HEK293 (cell line): Measurements from ENCODE around the gene LIPE.
"Not testable (repeated sequence)": the region's sequence is repeated elsewhere in the genome, so short reads cannot be mapped to it uniquely, and the experiment has no call there.

Source experiments
- CTCF ChIA-PET: fragments of 350-600 bp; formaldehyde crosslinking; extraction: SDS; loops from one replicate; lab custom pipeline; 2021; ENCODE audit warnings: antibody characterized with exemption; lab: Yijun Ruan, JAX
- POLR2A ChIA-PET: fragments of 300-600 bp; formaldehyde crosslinking; extraction: SDS; loops from one replicate; lab custom pipeline; 2020; ENCODE audit warnings: antibody characterized with exemption, inconsistent platforms; lab: Yijun Ruan, JAX
- H3K27ac ChIP-seq: fragments of 200-500 bp; sonication (Bioruptor generic); 2 replicates; pipeline ENCODE4 v1.5.1; 2014; ENCODE audit warnings: low read depth, low read length, control low read depth, inconsistent platforms; ENCODE audit errors: extremely low read depth
- H3K36me3 ChIP-seq, 2 experiments: fragments of 200-500 bp in 1 of 2; sonication (Bioruptor generic) in 1 of 2; 1 replicate in 1 of 2; 2 replicates in 1 of 2; pipeline ENCODE4 v1.5.1; 2014 to 2017; ENCODE audit warnings: inconsistent platforms in 2 of 2, low read length in 2 of 2; ENCODE audit not compliant: control insufficient read depth in 2 of 2, insufficient read depth in 1 of 2
- H3K4me1 ChIP-seq: fragments of 200-500 bp; sonication (Bioruptor generic); 2 replicates; pipeline ENCODE4 v1.5.1; 2014; ENCODE audit warnings: mild to moderate bottlenecking, low read length, inconsistent platforms; ENCODE audit not compliant: control insufficient read depth, insufficient read depth
- H3K4me3 ChIP-seq: 2 replicates; pipeline ENCODE4 v1.5.1; 2011; ENCODE audit warnings: low read depth, mild to moderate bottlenecking, control low read depth, low read length, moderate library complexity
- H3K9me3 ChIP-seq: fragments of 200-500 bp; sonication (Bioruptor generic); 2 replicates; pipeline ENCODE4 v1.5.1; 2014; ENCODE audit warnings: low read depth, low read length, inconsistent platforms; ENCODE audit not compliant: control insufficient read depth, insufficient read depth
- EGR2 ChIP-seq: fragments of 450-650 bp; formaldehyde crosslinking; IDR thresholded peaks from 2 replicates; pipeline ENCODE4 v1.5.1; 2016; ENCODE audit warnings: low read depth, missing biosample characterization, missing genetic modification characterization
- KLF1 ChIP-seq: fragments of 450-650 bp; formaldehyde crosslinking; IDR thresholded peaks from 2 replicates; pipeline ENCODE4 v1.5.1; 2016; ENCODE audit warnings: missing biosample characterization, missing genetic modification characterization
- REPIN1 ChIP-seq: fragments of 450-650 bp; formaldehyde crosslinking; IDR thresholded peaks from 2 replicates; pipeline ENCODE4 v1.5.1; 2017; ENCODE audit warnings: missing biosample characterization, missing genetic modification characterization, low read depth
- REST ChIP-seq: fragments of 450-650 bp; formaldehyde crosslinking; IDR thresholded peaks from 2 replicates; pipeline ENCODE4 v1.5.1; 2016; ENCODE audit warnings: missing biosample characterization, missing genetic modification characterization
- ZBTB7A ChIP-seq: fragments of 450-650 bp; formaldehyde crosslinking; IDR thresholded peaks from 2 replicates; pipeline ENCODE4 v1.5.1; 2016; ENCODE audit warnings: low read depth, missing biosample characterization, missing genetic modification characterization
- ZFHX2 ChIP-seq: fragments of 450-650 bp; formaldehyde crosslinking; conservative IDR thresholded peaks from 2 replicates; pipeline ENCODE4 v1.5.1; 2016; ENCODE audit warnings: missing biosample characterization, missing genetic modification characterization
- ZFP37 ChIP-seq: fragments of 450-650 bp; formaldehyde crosslinking; IDR thresholded peaks from 2 replicates; pipeline ENCODE4 v1.5.1; 2016; ENCODE audit warnings: missing biosample characterization, missing genetic modification characterization
- ZNF221 ChIP-seq: fragments of 450-650 bp; formaldehyde crosslinking; IDR thresholded peaks from 2 replicates; pipeline ENCODE4 v1.5.1; 2017; ENCODE audit warnings: missing biosample characterization, missing genetic modification characterization, borderline replicate concordance
- ZSCAN5A ChIP-seq: fragments of 450-650 bp; formaldehyde crosslinking; IDR thresholded peaks from 2 replicates; pipeline ENCODE4 v1.5.1; 2016; ENCODE audit warnings: missing biosample characterization, missing genetic modification characterization

LIPE gene

GRCh38 chr19:42450314-42450934 is 23.2 kb upstream of the LIPE start (continued):
- 0 out of 2 replicates have a peak, but pooled peaks have one; percentile 67 for TF ChIP-seq ZFP37 (tag by site-specific recombination)
- no peak for TF ChIP-seq ZSCAN5A (tag by site-specific recombination)
- no peak for TF ChIP-seq KLF1 (tag by site-specific recombination)

- not testable (repeated sequence) for H3K9me3 ChIP-seq, H3K27ac ChIP-seq, H3K4me1 ChIP-seq, H3K4me3 ChIP-seq, H3K36me3 ChIP-seq
- CTCF ChIA-PET = interaction anchor here (0.7 to 6.3 kb wide), 9 partner anchors 7 to 609 kb away, joined by 3 to 209 read pairs (median 3); partner anchors contain the start of gene CEACAM1
- POLR2A ChIA-PET = interaction anchor here (0.6 kb wide), 1 partner anchor 82 kb away, joined by 3 read pairs; no protein-coding TSS in a partner anchor
Observed at GRCh38 chr19:42448306-42448705, 21.1 kb upstream of the LIPE start.

- Histone ChIP-seq H3K27ac (no peak overlapping the region), H3K36me3 (no peaks in the 10 kb centered on the region), H3K9me3 (no peaks in the 10 kb centered on the region), H3K4me3 (no peak overlapping the region), H3K4me1 (peaks cover 6% of the 10 kb centered on the region)
- CTCF ChIA-PET = interaction anchor here (0.5 to 3.0 kb wide), 11 partner anchors 9 to 249 kb away, joined by 3 to 13 read pairs (median 3); no protein-coding TSS in a partner anchor
- TF ChIP-seq EGR2 (tag by site-specific recombination) = peak; percentile 72
- 0 out of 2 replicates have a peak, but pooled peaks have one; percentile 35 for TF ChIP-seq ZFHX2 (tag by site-specific recombination)
- TF ChIP-seq REST (tag by site-specific recombination) = no peak
- POLR2A ChIA-PET = no interaction called here
Observed at GRCh38 chr19:42445948-42446347, 18.8 kb upstream of the LIPE start.

- POLR2A ChIA-PET = no interaction called here
- TF ChIP-seq ZNF221 (no peak), ZBTB7A (tag by site-specific recombination) (no peak), EGR2 (tag by site-specific recombination) (peak; percentile 16; the same call in 1 of the 2 replicates), REPIN1 (tag by site-specific recombination) (no peak), ZFHX2 (tag by site-specific recombination) (0 out of 2 replicates have a peak, but pooled peaks have one; percentile 15)
- H3K4me3 ChIP-seq = no peak overlapping the region
- no peaks in the 10 kb centered on the region for H3K9me3 ChIP-seq
- 0 out of 2 replicates have a peak overlapping the region, but pooled peaks have one; percentile 16 for H3K27ac ChIP-seq
- H3K4me1 ChIP-seq = peaks cover 6% of the 10 kb centered on the region
- CTCF ChIA-PET = interaction anchor here (0.7 to 1.7 kb wide), 7 partner anchors 9 to 153 kb away, joined by 3 to 5 read pairs (median 3); no protein-coding TSS in a partner anchor
- H3K36me3 ChIP-seq = no peaks in the 10 kb centered on the region
Observed at GRCh38 chr19:42443944-42444398, 16.8 kb upstream of the LIPE start.
